Measurements from ENCODE around the gene NANP. TPM values are rescaled to one million over a fixed set of nuclear protein-coding genes. Genes with fewer than 3 reads are reported as not detected.
"Not testable (repeated sequence)": the region's sequence is repeated elsewhere in the genome, so short reads cannot be mapped to it uniquely, and the experiment has no call there.

The NANP gene
- total RNA-seq, 1 donor from 2014 or later = 7.6 TPM

- no peak for TF ChIP-seq CTCF (IDR thresholded peaks at IDR 0.05)
- Mint-ChIP-seq H3K4me1 (ENCODE audit: low read depth) (no peaks in the 10 kb centered on the region), H3K4me3 (ENCODE audit: unreplicated experiment) (no peak overlapping the region), H3K27ac (ENCODE audit: unreplicated experiment) (no peak overlapping the region), H3K27me3 (ENCODE audit: low read depth) (no peaks in the 10 kb centered on the region), H3K36me3 (ENCODE audit: low read depth) (no peaks in the 10 kb centered on the region), H3K9me3 (ENCODE audit: low read depth) (no peaks in the 10 kb centered on the region)
- no peak for DNase-seq (ENCODE audit: low spot score)
Measured at GRCh38 chr20:25604611-25605010, 19.2 kb downstream of the NANP start.

GRCh38 chr20:25602914-25603309, 20.9 kb downstream of the NANP start:
- not testable (repeated sequence) for H3K36me3 Mint-ChIP-seq (ENCODE audit: low read depth); DNase-seq (ENCODE audit: low spot score); H3K4me1 Mint-ChIP-seq (ENCODE audit: low read depth); H3K27me3 Mint-ChIP-seq (ENCODE audit: low read depth); H3K27ac Mint-ChIP-seq (ENCODE audit: unreplicated experiment); H3K4me3 Mint-ChIP-seq (ENCODE audit: unreplicated experiment); H3K9me3 Mint-ChIP-seq (ENCODE audit: low read depth)

GRCh38 chr20:25602191-25602913, 21.5 kb downstream of the NANP start:
- not testable (repeated sequence) for DNase-seq (ENCODE audit: low spot score); H3K9me3 Mint-ChIP-seq (ENCODE audit: low read depth); H3K36me3 Mint-ChIP-seq (ENCODE audit: low read depth); H3K27ac Mint-ChIP-seq (ENCODE audit: unreplicated experiment); H3K27me3 Mint-ChIP-seq (ENCODE audit: low read depth); H3K4me1 Mint-ChIP-seq (ENCODE audit: low read depth); H3K4me3 Mint-ChIP-seq (ENCODE audit: unreplicated experiment)

- no peak overlapping the region for H3K27ac Mint-ChIP-seq (ENCODE audit: unreplicated experiment)
Measured at GRCh38 chr20:25601659-25602058, 22.2 kb downstream of the NANP start.

GRCh38 chr20:25600632-25601031, 23.2 kb downstream of the NANP start:
- Mint-ChIP-seq H3K9me3 (ENCODE audit: low read depth) (no peaks in the 10 kb centered on the region), H3K4me3 (ENCODE audit: unreplicated experiment) (no peak overlapping the region), H3K27me3 (ENCODE audit: low read depth) (no peaks in the 10 kb centered on the region), H3K36me3 (ENCODE audit: low read depth) (no peaks in the 10 kb centered on the region), H3K4me1 (ENCODE audit: low read depth) (no peaks in the 10 kb centered on the region), H3K27ac (ENCODE audit: unreplicated experiment) (no peak overlapping the region)
- DNase-seq (ENCODE audit: low spot score) = no peak
- no peak for TF ChIP-seq CTCF (IDR thresholded peaks at IDR 0.05)

More at GRCh38 chr20:25601659-25602058, 22.2 kb downstream of the NANP start:
- no peak for DNase-seq (ENCODE audit: low spot score)
- H3K27me3 Mint-ChIP-seq (ENCODE audit: low read depth) = no peaks in the 10 kb centered on the region
- no peaks in the 10 kb centered on the region for H3K9me3 Mint-ChIP-seq (ENCODE audit: low read depth)
- no peaks in the 10 kb centered on the region for H3K4me1 Mint-ChIP-seq (ENCODE audit: low read depth)
- H3K36me3 Mint-ChIP-seq (ENCODE audit: low read depth) = no peaks in the 10 kb centered on the region
- H3K4me3 Mint-ChIP-seq (ENCODE audit: unreplicated experiment) = no peak overlapping the region
- no peak for TF ChIP-seq CTCF (IDR thresholded peaks at IDR 0.05)

- no peaks in the 10 kb centered on the region for H3K36me3 Mint-ChIP-seq (ENCODE audit: low read depth)
- H3K9me3 Mint-ChIP-seq (ENCODE audit: low read depth) = no peaks in the 10 kb centered on the region
- no peaks in the 10 kb centered on the region for H3K4me1 Mint-ChIP-seq (ENCODE audit: low read depth)
- H3K27me3 Mint-ChIP-seq (ENCODE audit: low read depth) = no peaks in the 10 kb centered on the region
- H3K4me3 Mint-ChIP-seq (ENCODE audit: unreplicated experiment) = no peak overlapping the region
- TF ChIP-seq CTCF (IDR thresholded peaks at IDR 0.05) = no peak
- no peak overlapping the region for H3K27ac Mint-ChIP-seq (ENCODE audit: unreplicated experiment)
- no peak for DNase-seq (ENCODE audit: low spot score)
Measured at GRCh38 chr20:25592135-25592852, 31.5 kb downstream of the NANP start.

- not testable (repeated sequence) for DNase-seq (ENCODE audit: low spot score); H3K9me3 Mint-ChIP-seq (ENCODE audit: low read depth); H3K36me3 Mint-ChIP-seq (ENCODE audit: low read depth); H3K4me3 Mint-ChIP-seq (ENCODE audit: unreplicated experiment); H3K27me3 Mint-ChIP-seq (ENCODE audit: low read depth); H3K4me1 Mint-ChIP-seq (ENCODE audit: low read depth); H3K27ac Mint-ChIP-seq (ENCODE audit: unreplicated experiment)
Measured at GRCh38 chr20:25590778-25591177, 33.0 kb downstream of the NANP start.
